Measurements from ENCODE around the gene HRK.

HRK gene

DNA sequence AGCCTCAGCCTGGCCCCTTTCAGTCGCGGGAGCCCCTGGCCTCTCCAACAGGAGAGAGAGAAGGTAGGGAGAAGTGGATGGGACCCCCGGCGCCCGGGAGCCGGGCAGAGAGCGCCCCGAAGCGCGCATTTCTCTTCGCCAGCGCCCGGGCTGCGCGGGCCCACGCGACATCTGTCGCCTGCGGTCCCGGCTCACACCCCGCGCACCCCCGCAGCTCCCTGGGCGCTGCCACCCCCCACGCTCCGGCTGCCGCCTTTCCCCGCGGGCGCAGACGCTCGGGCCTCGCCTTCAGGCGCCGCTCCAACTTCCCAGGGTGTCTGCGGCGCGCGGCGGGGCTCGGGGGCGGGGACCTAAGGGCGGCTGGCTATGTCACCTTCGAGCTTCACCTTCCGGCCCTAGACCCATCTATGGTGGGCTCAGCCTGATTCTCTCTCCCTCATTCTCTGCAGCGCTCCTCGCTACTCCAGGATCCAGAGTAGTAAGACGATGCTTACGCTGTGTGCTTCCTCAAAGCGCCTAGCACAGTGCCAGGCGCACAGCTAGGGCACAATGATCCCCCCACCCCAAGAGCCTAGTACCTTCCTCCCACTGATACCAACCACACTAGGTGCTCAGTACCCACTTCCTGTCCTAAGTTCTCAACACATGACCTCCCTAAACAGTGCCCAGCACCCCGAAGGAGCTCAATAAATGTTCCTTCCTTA is 1.6 kb downstream of the HRK start:
- Histone ChIP-seq H3K4me3 (ENCODE audit: low read depth, low read length) (peak overlapping the region; percentile 79), H3K27me3 (ENCODE audit: control insufficient read depth, insufficient read depth, low read length) (peaks cover 73% of the 10 kb centered on the region), H3K9ac (ENCODE audit: low read depth, low read length) (no peak overlapping the region), H3K4me1 (ENCODE audit: control insufficient read depth, insufficient read depth, low read length) (peaks cover 6% of the 10 kb centered on the region), H3K36me3 (ENCODE audit: control insufficient read depth, insufficient read depth, low read length) (no peaks in the 10 kb centered on the region), H3K9me3 (ENCODE audit: control insufficient read depth, insufficient read depth, low read length) (no peaks in the 10 kb centered on the region)

- H3K36me3 ChIP-seq (ENCODE audit: control insufficient read depth, insufficient read depth, low read length) = no peaks in the 10 kb centered on the region
- peak overlapping the region; percentile 79 for H3K4me3 ChIP-seq (ENCODE audit: low read depth, low read length)
- peak overlapping the region; percentile 26 for H3K9ac ChIP-seq (ENCODE audit: low read depth, low read length)
These were observed 2.4 kb downstream of the HRK start for GRCh38 chr12:116878567-116879508.

DNA sequence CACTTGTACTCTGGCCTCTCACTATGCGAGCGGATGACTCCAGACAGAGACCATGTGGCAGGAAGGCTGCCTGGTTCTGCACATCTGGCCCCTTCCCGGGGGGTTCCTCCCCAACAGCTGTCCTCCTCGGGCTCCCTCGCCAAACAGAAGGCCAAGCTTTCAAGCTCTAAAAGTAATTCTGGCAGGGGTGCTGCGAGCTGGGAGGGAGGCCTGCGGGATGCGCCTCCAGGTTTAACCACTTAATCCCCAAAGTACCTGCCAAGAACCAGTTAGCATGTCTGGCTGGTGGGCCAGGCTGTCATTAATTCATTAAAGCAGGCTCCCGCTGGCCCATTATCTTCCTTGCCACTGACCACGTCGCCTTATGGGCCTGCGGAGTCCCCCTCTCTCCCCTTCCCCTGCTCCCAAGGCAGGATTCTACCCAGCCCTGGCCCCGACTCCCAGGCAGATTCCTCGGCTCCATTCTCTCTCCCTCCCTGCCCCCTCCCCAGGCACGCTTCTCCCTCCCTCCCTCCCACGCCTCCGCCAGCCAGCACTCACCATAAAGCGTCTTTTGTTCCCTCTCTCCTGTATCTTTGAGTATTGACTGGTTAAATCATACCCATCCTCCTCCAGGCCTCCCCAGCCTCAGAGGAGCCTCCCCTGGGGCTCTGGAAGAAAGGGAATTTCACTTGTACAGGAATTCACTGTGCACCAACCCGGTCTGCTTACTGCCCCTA is 4.9 kb downstream of the HRK start:
- Histone ChIP-seq H3K36me3 (ENCODE audit: control insufficient read depth, insufficient read depth, low read length) (no peaks in the 10 kb centered on the region), H3K4me3 (ENCODE audit: low read depth, low read length) (peak overlapping the region; percentile 33), H3K4me1 (ENCODE audit: control insufficient read depth, insufficient read depth, low read length) (peaks cover 4% of the 10 kb centered on the region), H3K9ac (ENCODE audit: low read depth, low read length) (no peak overlapping the region), H3K27me3 (ENCODE audit: control insufficient read depth, insufficient read depth, low read length) (peaks cover 46% of the 10 kb centered on the region), H3K9me3 (ENCODE audit: control insufficient read depth, insufficient read depth, low read length) (no peaks in the 10 kb centered on the region)

More at GRCh38 chr12:116878567-116879508, 2.4 kb downstream of the HRK start:
- Histone ChIP-seq H3K9me3 (ENCODE audit: control insufficient read depth, insufficient read depth, low read length) (no peaks in the 10 kb centered on the region), H3K27me3 (ENCODE audit: control insufficient read depth, insufficient read depth, low read length) (peaks cover 70% of the 10 kb centered on the region), H3K4me1 (ENCODE audit: control insufficient read depth, insufficient read depth, low read length) (peaks cover 8% of the 10 kb centered on the region)

- Histone ChIP-seq H3K27me3 (ENCODE audit: control insufficient read depth, insufficient read depth, low read length) (peaks cover 33% of the 10 kb centered on the region), H3K4me3 (ENCODE audit: low read depth, low read length) (no peak overlapping the region), H3K9me3 (ENCODE audit: control insufficient read depth, insufficient read depth, low read length) (no peaks in the 10 kb centered on the region)
These were observed 6.8 kb downstream of the HRK start for GRCh38 chr12:116874324-116874995.

GRCh38 chr12:116870306-116870705 is 10.9 kb downstream of the HRK start:
- Histone ChIP-seq H3K27me3 (ENCODE audit: control insufficient read depth, insufficient read depth, low read length) (peaks cover 4% of the 10 kb centered on the region), H3K9me3 (ENCODE audit: control insufficient read depth, insufficient read depth, low read length) (no peaks in the 10 kb centered on the region), H3K4me3 (ENCODE audit: low read depth, low read length) (no peak overlapping the region), H3K9ac (ENCODE audit: low read depth, low read length) (no peak overlapping the region), H3K36me3 (ENCODE audit: control insufficient read depth, insufficient read depth, low read length) (no peaks in the 10 kb centered on the region), H3K4me1 (ENCODE audit: control insufficient read depth, insufficient read depth, low read length) (peaks cover 2% of the 10 kb centered on the region)

More at GRCh38 chr12:116874324-116874995, 6.8 kb downstream of the HRK start:
- H3K4me1 ChIP-seq (ENCODE audit: control insufficient read depth, insufficient read depth, low read length) = peaks cover 2% of the 10 kb centered on the region
- no peak overlapping the region for H3K9ac ChIP-seq (ENCODE audit: low read depth, low read length)
- H3K36me3 ChIP-seq (ENCODE audit: control insufficient read depth, insufficient read depth, low read length) = no peaks in the 10 kb centered on the region

- no peaks in the 10 kb centered on the region for H3K27me3 ChIP-seq (ENCODE audit: control insufficient read depth, insufficient read depth, low read length)
- no peak overlapping the region for H3K4me3 ChIP-seq (ENCODE audit: low read depth, low read length)
- H3K9me3 ChIP-seq (ENCODE audit: control insufficient read depth, insufficient read depth, low read length) = no peaks in the 10 kb centered on the region
- no peaks in the 10 kb centered on the region for H3K36me3 ChIP-seq (ENCODE audit: control insufficient read depth, insufficient read depth, low read length)
- no peaks in the 10 kb centered on the region for H3K4me1 ChIP-seq (ENCODE audit: control insufficient read depth, insufficient read depth, low read length)
- H3K9ac ChIP-seq (ENCODE audit: low read depth, low read length) = no peak overlapping the region
These were observed 13.7 kb downstream of the HRK start for GRCh38 chr12:116867523-116867922.

DNA sequence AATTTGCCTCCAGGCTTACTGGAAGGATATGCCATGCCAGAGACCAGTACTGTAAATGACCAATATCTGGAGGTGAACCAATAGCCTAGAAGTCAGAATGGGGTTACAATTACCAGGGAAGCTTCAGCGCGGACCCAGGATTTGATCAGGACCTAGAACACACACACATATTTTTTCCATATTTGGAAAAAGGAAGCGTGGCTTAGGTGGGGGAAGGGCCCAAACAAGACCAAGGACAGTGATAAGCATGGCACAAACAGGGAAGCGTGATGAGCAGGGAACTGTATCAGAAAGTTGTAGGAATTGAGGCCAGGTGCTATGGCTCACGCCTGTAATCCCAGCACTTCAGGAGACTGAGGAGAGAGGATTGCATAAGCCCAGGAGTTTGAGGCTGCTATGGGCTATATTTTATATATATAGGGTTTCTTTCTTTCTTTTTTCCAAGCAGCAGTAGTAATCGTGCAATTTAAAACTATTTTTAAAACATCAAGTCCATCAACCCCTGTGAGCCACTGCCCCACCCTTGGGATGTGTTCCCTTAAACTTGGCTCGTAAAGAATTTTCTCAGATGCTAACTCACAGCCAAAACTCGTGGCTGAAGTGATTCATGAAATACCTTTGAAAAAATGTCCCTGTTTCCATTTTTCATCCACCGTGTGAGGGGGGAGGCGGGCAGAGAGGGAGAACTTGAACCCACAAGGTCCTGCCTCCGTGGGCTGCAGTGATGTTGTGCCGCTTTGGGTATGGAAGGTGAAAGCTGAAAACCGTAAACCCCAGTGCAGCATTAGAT is 16.7 kb downstream of the HRK start:
- Histone ChIP-seq H3K27me3 (ENCODE audit: control insufficient read depth, insufficient read depth, low read length) (no peaks in the 10 kb centered on the region), H3K4me3 (ENCODE audit: low read depth, low read length) (no peak overlapping the region), H3K9ac (ENCODE audit: low read depth, low read length) (no peak overlapping the region), H3K9me3 (ENCODE audit: control insufficient read depth, insufficient read depth, low read length) (no peaks in the 10 kb centered on the region), H3K36me3 (ENCODE audit: control insufficient read depth, insufficient read depth, low read length) (no peaks in the 10 kb centered on the region), H3K4me1 (ENCODE audit: control insufficient read depth, insufficient read depth, low read length) (no peaks in the 10 kb centered on the region)

- no peaks in the 10 kb centered on the region for H3K9me3 ChIP-seq (ENCODE audit: control insufficient read depth, insufficient read depth, low read length)
- no peaks in the 10 kb centered on the region for H3K4me1 ChIP-seq (ENCODE audit: control insufficient read depth, insufficient read depth, low read length)
- H3K27me3 ChIP-seq (ENCODE audit: control insufficient read depth, insufficient read depth, low read length) = no peaks in the 10 kb centered on the region
- no peak overlapping the region for H3K4me3 ChIP-seq (ENCODE audit: low read depth, low read length)
- H3K9ac ChIP-seq (ENCODE audit: low read depth, low read length) = no peak overlapping the region
- no peaks in the 10 kb centered on the region for H3K36me3 ChIP-seq (ENCODE audit: control insufficient read depth, insufficient read depth, low read length)
These were observed 17.9 kb downstream of the HRK start for GRCh38 chr12:116863275-116863767.

GRCh38 chr12:116862167-116862566 is 19.1 kb downstream of the HRK start:
- Histone ChIP-seq H3K4me3 (ENCODE audit: low read depth, low read length) (no peak overlapping the region), H3K36me3 (ENCODE audit: control insufficient read depth, insufficient read depth, low read length) (no peaks in the 10 kb centered on the region), H3K9ac (ENCODE audit: low read depth, low read length) (no peak overlapping the region), H3K9me3 (ENCODE audit: control insufficient read depth, insufficient read depth, low read length) (no peaks in the 10 kb centered on the region), H3K27me3 (ENCODE audit: control insufficient read depth, insufficient read depth, low read length) (no peaks in the 10 kb centered on the region), H3K4me1 (ENCODE audit: control insufficient read depth, insufficient read depth, low read length) (no peaks in the 10 kb centered on the region)

DNA sequence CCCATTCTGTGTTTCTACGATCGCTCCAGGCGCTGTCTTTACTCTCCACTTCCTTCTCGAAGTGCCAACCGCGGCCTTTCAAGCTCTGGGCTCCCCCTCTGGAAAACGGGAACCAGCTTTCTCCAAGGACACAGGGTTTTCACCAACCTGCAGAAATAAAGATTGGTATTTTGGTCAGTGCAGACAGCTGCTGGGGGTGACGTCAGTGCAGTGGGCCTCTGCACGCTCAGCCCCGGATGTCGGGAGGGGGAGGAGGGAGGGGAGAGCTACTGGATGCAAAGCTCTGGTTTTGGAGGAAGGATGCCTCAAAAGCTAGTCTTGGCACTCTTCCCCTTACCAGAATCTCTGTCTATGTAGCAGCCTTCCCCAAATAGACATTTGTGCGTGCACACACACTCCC is 19.9 kb downstream of the HRK start:
- H3K4me1 ChIP-seq (ENCODE audit: control insufficient read depth, insufficient read depth, low read length) = no peaks in the 10 kb centered on the region
- H3K4me3 ChIP-seq (ENCODE audit: low read depth, low read length) = no peak overlapping the region
- no peaks in the 10 kb centered on the region for H3K36me3 ChIP-seq (ENCODE audit: control insufficient read depth, insufficient read depth, low read length)

More for the DNA sequence above, 19.9 kb downstream of the HRK start:
- Histone ChIP-seq H3K9ac (ENCODE audit: low read depth, low read length) (no peak overlapping the region), H3K9me3 (ENCODE audit: control insufficient read depth, insufficient read depth, low read length) (no peaks in the 10 kb centered on the region), H3K27me3 (ENCODE audit: control insufficient read depth, insufficient read depth, low read length) (no peaks in the 10 kb centered on the region)

Measured in iPS-15b (cell line).